Activated CD4-positive, CD25-positive, alpha-beta regulatory T cell treated with anti-CD3 and anti-CD28 coated beads, Interleukin-2, amount 50 U/mL, for 24 hours (primary cell): ENCODE measurements around the gene PIEZO1.
"Not testable (repeated sequence)": the region's sequence is repeated elsewhere in the genome, so short reads cannot be mapped to it uniquely, and the experiment has no call there.

Source experiments
- ATAC-seq, 2 donors: fragments of 150-1000 bp; cut with Tn5 transposase; one replicate each; pipeline ENCODE4 v1.10.0; 2021; ENCODE audit warnings: mild to moderate bottlenecking in 1 of 2, moderate library complexity in 1 of 2

Gene PIEZO1

DNA sequence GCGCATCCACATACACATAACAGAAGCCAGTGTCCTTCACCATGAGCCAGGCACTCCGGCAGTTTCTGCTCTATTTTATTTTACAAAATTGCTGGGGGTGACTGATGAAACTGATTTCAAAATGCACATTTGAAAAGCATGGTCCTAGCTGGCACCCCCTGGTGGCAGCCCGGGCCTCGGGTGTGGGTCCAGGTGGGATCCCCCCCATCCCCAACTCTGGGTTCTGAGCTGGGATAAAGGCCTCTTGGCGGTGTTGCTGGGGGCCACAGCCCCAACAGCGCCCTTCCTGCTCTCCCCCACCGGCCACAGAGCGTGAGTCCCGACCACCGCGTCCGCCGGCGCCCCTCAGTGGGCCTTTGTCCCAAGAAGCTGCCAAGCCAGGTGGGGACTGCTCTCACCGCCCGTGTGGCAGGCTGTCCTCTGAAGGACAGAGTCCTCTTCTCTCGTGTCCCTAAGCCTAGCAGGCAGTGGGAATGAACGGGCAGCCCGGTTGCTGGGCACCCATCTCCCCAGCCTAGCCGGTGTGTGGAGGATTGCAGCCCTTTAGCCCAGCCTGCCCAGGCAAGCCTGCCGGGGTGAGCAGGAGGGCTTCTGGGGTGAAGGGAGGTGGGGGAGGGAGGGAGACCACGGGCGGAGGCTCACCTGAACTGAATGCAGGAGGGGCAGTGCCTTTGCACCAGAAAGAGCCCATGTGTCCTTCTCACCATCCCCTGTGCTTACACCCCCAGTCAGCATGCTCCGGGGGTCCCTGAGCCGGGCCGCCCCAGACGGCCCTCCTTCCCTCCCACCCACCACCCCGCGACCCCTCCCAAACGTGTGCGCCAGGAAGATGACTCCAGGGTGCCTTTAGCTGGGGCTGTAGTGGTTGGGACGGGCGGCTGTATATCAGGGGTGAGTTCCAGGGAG is 99.6 kb downstream of the PIEZO1 start:
- peak; percentile 17 to 28 for ATAC-seq

DNA sequence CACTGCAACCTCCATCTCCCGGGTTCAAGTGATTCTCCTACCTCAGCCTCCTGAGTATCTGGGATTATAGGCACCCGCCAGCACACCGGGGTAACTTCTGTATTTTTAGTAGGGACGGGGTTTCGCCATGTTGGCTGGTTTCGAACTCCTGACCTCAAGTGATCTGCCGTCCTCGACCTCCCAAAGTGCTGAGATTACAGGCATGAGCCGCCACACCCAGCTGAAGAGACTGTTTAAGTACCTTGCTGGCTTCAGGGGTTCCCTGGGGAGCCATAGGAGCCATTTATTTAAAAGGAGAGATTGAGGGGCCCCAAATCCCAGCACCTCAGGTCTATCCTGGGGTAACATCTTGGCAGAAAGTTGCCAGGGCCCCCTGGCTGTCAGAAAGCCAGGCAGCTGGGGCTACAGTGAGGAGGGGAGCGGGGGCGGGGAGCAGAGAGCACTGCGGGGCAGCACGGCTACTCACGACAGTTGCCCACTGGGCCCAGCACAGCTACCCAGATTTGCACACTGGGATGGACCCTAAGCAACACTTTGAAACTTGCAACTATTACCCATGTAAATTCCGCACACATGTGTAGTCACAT is 100.4 kb downstream of the PIEZO1 start:
- ATAC-seq = no peak

DNA sequence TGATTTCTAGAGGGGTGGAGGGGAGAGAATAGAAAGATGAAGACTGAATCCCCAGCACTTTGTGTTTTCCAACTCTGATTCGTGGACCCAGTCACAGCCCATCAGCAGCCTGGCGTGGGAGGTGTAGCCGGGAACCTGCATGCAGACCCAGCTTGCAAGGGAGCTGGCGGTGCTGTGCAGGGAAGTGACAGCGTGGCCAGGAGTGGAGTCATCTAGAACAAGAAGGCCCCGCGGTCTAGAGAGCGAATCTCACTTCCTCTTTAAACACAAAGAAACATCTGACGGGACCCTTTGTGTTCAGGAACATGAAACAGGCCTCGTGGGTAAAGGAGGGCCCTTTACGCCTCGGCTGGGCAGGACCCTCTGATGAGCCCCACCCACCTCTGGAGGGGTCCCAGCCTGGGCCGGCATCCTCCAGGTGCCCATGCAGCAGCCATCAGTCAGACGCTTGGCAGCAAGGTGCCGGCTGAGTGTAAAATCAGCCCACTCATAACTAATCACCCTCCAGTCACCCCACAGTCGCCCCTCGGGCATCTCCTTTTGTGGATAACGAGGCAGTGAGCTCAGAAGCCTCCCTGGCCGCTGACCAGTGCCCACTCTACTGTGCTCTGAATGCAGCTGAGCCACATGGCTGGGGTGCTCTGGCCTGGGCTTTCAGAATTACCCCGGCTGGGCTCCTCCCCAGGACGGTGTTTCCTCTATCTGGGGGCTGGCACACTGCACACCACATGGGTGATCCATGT is 103.1 kb downstream of the PIEZO1 start:
- ATAC-seq = peak; percentile 67 to 71

DNA sequence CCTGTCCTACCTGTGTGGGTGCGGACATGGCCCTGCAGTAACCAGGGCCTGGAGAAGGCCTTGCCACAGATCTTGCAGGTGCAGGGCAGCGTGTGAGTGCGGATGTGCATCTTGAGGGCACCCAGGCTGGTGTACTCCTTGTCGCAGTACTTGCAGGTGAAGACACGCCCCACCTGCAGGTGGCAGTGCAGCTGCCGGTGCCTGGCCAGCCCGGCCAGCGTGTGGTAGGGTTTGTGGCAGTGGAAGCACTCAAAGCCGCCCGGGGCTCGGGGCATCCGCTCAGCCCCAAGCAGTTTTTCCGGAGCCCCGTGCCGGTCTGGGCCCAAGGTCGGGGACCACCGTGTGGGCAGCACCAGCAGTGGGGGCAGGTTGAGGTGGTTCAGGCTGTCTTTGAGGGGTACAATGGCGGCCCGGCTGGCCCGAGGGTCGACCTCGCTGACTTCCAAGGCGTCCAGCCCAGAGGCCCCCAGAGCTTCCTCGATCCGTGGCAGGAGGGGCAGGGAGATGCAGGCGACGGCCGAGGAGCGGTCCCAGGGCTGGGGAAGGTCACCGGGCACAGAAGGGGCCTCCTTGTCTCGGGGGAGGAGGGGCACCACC is 103.8 kb downstream of the PIEZO1 start:
- peak in 1 of 2 donors; percentile 18 for ATAC-seq

DNA sequence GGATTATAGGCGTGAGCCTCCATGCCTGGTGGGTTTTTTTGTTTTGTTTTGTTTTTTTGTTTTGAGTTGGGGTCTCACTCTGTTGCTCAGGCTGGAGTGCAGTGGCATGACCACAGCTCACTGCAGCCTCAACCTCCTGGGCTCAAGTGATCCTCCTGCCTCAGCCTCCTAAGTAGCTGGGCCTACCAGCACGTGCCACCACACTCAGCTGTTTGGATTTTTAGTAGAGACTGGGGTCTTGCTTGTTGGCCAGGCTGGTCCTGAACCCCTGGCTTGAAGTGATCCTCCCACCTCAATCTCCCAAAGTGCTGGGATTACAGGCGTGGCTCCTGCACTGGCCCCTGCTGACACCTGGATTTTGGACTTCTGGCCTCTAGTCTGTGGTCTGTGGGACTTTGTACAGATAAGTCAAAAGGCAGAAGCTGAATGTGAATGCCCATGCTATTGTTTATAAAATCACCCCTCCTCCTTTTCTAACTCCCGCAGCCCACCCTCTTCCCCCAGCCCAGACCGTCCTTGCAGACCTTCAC is 104.4 kb downstream of the PIEZO1 start:
- no peak for ATAC-seq

DNA sequence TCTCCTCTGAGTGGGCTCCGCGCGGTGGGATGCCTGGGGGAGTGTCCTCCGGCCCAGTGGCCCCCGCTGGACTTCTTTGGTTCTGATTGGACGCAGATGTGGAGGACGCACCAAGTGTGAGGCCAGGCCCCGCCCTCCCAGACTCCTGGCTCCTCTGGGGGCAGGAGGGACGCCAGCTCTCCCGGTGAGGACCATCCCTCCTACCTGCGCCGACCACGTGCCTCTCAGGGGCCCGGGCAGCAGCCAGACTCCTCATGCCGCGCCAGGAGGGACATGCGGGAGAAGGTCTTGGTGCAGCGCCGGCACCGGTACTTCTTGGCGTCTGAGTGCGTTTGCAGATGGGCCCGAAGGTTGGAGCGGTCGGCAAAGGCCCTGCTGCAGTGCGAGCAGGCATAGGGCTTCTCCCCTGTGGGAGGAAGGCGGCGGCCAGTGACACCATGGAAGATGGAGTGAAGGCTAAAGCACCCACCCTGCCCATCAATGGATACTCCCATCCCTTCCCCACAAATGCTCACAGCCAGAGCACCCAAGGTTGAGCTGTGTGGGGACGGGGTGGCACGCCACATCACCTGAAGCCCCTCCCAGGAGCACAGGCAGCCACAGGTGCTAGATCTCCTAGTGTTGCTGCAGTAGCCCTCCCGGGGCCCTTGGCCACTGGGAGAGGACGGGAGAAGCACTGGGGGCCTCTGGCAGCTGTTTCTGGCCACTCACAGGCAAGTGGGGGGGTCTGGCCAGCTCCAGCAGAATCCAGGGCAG is 106.6 kb downstream of the PIEZO1 start:
- ATAC-seq = no peak

DNA sequence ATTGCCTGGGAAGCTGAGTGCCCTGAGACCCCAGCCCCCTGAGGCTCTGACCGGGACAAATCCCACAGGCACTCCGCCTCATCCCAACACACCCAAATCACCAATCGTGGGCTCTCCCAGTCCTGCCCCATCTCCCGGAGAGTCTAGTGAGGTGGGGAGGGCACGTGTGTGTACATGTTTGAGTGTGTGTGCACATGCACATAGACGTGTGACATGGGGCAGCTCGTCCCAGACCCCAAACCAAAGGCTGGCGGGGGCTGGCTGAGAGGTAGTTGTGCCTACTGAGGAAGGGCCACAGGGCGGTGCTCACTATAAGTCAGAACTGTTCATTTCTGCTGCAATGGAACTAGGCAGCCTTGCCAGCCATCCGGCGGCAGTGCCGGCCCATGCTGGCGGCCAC is 107.3 kb downstream of the PIEZO1 start:
- no peak for ATAC-seq

DNA sequence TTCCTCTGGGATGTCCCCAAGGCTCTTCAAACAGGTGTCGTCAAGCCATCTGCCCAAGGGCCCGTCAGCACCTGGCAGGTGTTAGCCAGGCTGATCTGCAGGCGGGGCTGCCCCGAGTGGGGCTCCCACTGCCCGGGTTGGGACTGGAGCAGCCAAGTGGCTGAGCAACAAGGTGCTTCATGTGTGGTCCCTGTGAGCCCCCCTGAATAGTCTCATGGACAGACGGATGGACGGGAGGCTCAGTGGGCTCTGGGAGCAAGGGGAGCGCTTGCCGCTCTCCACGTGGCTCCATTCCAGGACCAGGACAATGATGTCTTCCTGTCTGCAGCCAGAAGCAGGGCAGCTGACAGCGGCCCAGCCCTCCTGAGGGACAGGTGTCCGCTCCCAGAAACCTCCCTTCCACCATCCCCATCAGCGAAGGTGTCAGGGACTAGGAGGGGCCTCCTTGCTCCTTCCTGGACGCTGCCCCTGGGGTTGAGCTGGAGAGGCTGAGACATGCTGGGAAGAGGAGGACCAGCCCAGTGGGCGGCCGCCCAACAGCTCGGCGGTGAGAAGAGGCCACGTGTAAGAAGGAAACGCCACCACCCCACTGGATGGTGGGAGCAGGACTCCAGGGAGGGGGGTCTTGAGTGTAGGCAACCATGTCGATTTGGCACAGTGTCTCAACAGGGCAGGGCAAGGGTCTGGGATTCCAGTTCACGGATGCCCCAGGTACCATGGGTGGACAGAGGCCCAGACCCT is 108.3 kb downstream of the PIEZO1 start:
- ATAC-seq = no peak

DNA sequence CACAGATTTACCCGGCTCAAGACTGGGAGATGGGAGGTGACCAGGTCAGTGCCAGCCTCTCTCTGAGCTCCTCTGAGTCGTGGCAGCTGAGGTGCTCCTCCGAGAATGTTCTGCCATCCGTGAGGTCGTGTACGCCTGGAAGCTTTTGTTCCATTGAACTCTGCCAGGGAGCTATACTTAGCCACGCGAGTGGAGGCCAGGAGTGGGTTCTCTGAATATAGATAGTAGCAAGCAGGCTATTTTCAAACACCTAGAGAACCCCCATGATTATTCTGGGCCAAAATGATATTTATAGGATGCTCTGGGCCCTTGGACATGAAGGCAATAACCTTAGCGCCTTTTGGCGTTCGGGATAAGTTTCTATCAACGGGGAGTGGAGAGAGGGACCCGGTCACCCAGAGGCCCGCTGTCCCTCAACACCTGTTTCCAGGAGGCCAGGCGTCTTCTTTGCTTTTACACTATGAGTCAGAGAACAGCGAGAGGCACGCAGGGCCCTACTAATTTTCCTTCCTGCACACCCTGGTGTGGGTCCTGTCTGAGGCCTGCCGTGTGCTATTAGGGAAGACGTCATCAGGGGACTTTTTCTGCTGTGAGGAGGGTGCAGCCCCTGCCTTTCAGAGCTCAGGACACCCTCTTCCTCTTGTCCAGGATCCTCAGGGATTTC is 111.2 kb downstream of the PIEZO1 start:
- ATAC-seq = no peak

DNA sequence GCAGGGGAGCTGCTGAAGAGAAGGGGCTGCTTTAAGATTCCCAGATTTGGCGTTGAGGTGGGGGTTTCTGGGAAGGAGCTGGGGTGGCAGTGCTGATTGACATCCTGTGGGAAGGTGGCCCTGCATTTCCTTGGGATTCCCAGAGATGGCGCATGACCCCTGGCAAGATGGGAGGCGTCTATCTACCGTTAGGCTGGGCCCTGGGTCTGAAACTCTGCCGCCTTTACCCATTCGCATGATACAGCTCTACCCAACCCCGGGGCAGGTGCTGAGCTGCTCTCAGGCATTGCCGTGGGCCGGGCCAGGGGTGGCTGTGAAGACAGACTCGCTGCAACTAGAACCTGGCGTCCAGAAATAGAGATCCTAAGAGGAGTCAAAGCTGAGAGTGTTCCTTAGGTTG is 112.2 kb downstream of the PIEZO1 start:
- ATAC-seq = no peak

DNA sequence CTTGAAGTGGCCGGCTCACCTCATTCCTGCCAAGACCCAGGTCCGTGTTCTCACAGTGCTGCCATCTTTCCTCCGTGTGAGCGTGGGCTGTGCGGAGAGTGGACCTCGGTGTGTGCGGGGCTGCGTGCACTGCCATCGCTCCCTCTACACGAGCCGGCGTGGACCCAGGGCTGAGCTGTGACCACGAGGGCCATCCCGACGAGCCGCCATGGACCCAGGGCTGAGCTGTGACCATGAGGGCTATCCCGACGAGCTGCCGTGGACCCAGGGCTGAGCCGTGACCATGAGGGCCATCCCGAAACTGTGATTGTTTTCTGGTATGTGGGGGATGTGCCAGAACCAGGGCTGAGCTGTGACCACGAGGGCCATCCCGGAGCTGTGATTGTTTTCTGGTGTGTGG is 113.2 kb downstream of the PIEZO1 start:
- no peak for ATAC-seq

DNA sequence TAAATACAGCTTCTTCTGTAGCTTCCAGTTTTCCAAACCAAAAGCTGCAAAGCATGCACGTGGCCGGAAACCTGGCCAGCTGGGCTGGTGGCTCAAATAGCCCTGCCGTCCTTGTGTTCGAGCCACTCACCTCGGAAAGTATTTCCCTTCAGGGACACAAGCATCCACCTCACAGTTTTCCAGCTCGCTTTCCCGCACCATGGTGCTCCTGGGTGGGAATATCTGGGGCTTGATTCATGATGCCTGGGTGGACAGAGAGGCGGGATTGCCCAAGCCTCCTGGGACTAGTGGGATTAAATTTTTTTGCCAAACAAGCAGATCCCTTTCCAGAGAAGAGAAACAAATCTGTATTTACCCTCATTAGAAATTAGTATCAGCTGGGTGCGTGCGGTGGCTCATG is 115.0 kb downstream of the PIEZO1 start:
- ATAC-seq = no peak

DNA sequence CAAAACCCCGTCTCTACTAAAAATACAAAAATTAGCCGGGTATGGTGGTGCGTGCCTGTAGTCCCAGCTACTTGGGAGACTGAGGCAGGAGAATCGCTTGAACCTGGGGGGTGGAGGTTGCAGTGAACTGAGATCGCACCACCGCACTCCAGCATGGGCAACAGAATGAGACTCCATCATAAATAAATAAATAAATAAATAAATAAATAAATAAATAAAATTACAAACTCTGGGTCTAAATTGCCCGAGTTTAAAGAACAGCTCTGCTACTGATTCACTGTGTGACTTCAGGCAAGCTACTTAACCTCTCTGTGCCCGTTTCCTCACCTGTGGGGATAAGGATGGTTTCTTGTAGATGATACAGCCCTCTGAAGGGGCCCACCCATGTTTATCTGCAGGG is 115.5 kb downstream of the PIEZO1 start:
- ATAC-seq = not testable (repeated sequence)

DNA sequence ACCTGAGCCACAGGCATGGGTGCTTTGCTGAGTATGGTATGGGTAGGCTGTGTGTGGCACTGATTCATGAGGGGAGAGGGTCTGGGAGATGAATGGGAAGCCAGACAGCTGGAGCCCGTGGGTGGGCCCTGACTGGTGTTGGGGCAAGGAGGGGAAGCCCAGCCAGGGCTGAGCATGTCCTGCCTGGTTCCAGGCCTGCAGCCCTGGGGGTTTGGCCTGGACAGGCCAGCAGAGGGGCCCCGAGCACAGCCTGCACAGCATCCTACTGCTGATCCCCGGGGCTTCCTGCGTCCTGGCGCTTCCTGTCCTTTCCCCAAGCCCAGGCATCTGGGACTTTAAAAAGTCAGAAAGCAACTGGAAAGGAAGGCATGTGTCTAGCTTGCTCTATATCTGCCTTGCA is 117.6 kb downstream of the PIEZO1 start:
- no peak for ATAC-seq

DNA sequence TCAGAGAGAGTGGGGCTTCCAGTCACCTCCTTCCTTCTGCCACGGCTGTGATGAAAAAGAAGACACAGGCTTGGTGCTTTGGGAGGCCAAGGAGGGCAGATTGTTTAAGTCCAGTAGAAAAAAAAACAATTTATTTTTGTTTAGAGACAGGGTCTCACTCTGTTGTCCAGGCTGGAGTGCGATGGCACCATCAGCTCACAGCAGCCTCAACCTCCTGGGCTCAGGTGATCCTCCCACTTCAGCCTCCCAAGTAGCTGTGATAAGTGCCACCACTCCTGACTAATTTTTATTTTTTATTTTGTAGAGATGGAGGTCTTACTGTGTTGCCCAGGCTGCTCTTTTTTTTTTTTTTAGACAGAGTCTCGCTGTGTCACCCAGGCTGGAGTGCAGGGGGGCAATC is 119.5 kb downstream of the PIEZO1 start:
- ATAC-seq = no peak
